Hematopoietic multipotent progenitor cell treated with erythropoietin and hydrocortisone succinate and interleukin-3 and kit ligand, for 8 days (in vitro differentiated cells): ENCODE data around the gene ISM2.
A peak's percentile ranks its signal among the peaks of the same experiment; 100 is the strongest.

Experiments used
- DNase-seq: peaks from one replicate; pipeline ENCODE4 v3.0.0-alpha.2; 2015

ISM2 gene

DNA sequence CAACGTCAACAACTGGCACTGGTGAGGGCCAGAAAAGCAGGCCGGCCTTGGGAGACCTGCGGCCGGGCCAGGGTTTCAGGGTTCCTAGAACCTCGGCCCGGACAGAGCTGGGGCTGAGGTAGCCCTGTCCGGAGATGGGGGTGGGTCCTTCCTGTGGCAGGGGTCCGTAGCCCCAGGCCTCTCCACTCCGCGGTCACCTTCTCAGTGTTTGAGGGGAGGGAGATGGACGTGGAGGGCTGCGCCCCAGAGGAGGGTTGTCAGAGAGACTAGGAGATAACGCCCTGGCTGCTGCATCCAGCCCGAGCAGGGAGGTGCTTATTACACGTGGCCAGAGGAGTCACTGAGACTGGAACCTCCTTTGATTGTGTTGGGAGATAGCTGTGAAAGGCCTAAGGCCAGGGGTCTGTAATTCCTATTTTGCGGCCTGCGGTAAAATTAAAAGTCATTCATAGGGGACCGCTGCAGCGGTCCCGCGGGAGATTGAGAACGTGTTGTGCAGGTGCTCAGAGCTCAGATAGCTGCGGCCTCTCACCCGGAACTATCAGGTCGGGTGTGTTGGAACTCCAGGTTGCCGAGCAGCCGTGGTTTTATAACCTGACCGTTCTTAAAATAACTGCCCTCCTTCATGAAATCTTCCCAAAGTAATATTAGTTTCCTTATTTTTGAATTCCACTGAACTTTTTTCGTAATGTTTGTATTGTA, 40.2 kb downstream of the ISM2 start:
- DNase-seq: peak; percentile 92

DNA sequence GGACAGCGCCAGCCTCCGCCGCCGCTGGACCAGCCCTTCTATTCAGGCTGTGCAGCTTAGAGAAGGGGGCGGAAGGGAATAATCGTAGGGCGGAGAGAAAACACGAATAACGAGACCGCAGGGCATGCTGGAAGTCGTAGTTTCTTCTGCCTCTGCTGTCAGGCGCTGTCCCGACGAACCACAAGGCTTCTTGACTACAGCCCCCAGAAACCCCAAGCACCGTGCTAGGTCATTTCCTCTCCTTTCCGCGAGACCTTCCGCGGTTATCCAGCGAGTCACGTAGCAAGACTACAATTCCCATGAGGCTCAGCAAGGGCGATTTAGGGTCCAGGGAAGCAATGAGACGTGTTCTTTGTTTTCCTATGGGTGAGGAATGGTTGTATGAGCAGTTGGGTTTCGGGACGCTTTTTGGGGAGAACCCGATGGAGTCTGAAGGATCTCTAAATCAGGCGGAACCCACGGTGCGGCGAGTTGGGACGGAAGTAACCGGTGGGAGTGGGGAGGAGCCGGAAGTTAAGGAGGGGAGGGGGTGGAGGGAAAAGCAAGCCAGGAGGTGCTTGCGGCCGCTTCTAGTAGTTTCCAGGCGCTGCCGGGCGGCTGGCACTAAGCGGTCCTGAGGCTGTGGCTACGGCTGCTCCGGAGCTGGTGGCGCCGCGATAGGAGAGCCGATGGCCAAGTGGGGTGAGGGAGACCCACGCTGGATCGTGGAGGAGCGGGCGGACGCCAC, 40.9 kb downstream of the ISM2 start, which contains the start of the genes AHSA1 and VIPAS39:
Gene AHSA1 (plus strand): TSS at position 572 of the 727 bp plus-strand sequence. CDS start 97 bp downstream, at position 669.
Gene VIPAS39 (minus strand): TSS at position 80 of the 727 bp plus-strand sequence. CDS start 3,499 bp downstream, outside the sequence.
- peak; percentile 99 for DNase-seq

DNA sequence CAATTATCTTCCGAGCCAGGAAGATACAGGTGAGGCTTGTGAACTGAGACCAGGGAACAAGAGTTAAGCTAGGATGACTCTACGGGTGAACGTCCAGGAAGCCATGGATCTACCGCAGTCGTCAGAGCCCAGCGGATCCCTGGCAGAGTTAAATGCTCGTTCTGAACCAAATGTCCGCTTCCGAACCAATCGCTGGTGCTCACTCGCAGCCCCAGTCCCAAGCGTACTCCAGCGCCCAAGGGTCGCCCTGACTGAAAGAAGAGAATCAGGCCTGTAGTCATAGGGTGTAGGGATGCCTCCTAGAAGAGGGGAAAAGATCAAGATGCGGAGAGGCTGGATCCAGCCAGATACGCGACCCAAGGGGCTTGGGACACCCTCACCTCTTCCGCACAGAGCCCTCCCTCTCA, 41.5 kb downstream of the ISM2 start:
- DNase-seq: no peak

DNA sequence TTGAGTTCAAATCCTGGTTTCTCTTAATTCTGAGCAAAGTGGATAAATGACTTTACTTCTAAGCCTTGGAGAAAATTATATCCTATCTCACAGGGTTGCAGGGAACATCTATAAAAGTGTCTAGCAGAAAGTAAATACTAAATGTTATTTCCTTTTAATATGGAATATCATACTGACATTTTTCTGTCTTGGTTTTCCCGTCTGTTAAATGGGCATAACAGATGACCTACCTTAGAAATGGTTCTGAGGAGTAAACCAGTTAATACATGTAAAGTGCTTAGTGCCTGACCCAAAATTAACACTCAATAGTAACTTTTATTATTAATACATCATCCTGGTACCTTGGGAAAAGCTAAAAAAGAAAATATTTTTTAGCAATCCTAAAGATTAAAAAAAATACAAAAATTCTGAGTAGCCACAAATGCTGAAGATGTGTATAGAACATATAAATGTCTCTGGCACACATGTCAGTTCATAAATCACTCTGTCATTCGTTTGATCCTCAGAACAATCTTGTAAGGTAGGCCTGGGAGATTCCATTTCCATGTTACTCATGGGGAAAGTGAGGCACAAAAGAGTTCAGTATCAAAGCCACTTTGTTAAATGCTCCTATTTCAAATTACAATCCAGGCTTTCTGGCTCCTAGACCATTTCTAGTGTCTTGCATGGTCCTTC, 42.5 kb downstream of the ISM2 start:
- DNase-seq: no peak

DNA sequence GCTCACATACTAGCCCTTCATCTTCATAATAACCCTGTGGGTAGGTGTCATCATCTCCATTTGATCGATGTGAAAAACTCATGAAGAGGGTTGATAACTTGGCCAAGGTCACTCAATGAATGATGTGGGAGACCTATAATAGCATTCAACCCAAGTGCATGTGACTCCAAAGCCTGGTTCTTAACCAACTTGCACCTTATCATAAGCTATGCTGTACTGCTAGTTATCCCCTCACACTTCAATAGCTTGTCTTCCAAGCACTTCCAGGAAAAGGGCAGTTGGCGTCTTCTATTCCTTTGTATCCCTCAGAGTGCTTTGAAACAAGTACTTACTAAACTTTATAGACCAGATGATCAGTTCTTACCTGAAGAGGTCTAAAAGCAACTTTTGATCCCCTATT, 56.4 kb downstream of the ISM2 start:
- no peak for DNase-seq

DNA sequence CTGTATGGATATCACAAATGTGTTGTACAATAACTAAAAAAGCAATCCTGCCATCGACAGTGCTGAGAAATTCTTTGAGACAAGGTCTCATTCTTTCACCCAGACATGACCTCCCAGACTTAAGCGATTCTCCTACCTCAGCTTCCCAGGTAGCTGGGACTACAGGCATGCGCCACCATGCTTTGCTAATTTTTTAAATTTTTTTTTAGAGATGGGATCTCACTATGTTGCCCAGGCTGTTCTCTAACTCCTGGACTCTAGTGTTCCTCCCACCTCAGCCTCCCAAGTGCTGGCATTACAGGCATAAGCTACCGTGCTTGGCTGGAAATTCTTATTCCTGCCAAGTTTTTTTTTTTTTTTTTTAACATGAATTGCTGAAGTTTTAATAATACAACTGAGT, 58.8 kb downstream of the ISM2 start:
- DNase-seq: no peak

DNA sequence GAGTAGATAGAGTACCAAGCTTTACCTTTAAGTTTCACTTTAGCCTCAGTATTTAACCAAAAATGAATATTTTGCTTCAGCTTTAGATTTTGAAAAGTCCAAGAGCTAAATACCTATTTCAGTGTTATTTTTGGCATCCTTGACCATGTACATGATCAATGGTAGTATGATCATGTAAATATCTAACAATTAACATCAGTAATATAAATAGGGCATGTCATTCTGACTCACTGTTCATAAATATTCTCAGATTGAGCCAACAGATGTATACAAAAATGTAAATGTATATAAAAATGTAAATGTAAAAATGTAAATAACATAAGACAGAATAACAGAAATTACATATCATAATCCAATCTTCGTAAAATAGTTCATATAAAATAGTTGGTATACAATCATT, 60.0 kb downstream of the ISM2 start:
- no peak for DNase-seq

DNA sequence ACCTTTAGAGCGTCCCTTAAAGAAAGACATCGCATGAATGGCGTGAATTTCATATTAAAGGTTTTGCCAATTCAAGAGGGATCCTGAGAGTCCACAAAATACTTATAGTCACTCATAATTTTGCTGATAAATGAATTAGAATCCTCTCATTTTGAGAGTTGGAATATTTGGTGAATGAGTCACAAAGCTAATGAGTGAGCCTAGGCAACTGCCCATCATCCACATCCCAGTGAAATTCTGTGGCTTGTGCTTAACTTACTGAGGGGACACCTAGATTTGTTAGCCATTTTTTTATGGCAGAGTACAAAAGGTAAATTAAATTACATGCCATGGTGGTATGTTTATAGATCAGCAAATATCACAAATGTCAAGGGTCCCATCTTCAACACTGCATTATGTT, 62.6 kb downstream of the ISM2 start:
- DNase-seq: no peak

DNA sequence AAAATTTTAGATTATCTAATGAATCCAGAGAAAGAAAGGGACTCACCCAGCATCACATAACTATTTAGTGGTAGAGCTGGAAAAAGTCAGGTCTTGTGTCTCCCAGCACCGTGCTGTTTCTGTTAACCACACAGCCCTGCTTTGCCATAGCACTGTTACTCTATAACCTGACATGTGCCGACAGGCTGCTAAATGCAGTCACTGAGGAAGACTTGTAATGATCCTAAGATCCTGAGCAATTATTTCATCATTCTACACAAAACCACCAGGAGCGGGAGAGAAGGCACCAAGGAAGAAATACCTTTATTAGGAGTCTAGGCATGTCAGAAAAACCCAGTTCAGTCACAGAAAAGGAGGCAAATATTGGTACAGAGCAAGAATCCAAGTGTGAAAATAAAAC, 72.2 kb downstream of the ISM2 start:
- DNase-seq: no peak

DNA sequence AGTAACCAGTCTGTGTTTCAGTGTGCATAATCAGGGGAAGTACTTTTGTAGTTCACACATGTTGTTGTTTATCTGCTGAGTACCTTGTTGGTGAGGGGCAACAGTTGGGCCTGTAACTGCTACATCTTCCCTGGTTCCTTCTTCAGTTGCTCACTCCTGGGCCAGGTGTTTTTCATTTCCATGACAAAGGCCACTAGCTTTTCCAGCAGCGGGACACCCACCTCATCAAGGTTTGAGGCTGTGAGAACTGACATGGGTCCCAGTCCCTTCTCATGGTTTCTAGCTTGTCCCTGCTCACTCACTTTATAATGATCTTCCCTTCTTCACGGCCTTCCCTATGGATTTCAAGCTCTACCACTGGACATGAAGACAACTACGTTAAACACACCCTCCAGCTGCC, 73.8 kb downstream of the ISM2 start:
- no peak for DNase-seq
